GM18502 (cell line): ENCODE measurements around the gene IL17C.

Experiments
- ATAC-seq: cut with Tn5 transposase; IDR thresholded peaks from one replicate; pipeline ENCODE4 v1.9.1; 2021; ENCODE audit warnings: mild to moderate bottlenecking; ENCODE audit not compliant: unreplicated experiment, poor library complexity

Gene IL17C

DNA sequence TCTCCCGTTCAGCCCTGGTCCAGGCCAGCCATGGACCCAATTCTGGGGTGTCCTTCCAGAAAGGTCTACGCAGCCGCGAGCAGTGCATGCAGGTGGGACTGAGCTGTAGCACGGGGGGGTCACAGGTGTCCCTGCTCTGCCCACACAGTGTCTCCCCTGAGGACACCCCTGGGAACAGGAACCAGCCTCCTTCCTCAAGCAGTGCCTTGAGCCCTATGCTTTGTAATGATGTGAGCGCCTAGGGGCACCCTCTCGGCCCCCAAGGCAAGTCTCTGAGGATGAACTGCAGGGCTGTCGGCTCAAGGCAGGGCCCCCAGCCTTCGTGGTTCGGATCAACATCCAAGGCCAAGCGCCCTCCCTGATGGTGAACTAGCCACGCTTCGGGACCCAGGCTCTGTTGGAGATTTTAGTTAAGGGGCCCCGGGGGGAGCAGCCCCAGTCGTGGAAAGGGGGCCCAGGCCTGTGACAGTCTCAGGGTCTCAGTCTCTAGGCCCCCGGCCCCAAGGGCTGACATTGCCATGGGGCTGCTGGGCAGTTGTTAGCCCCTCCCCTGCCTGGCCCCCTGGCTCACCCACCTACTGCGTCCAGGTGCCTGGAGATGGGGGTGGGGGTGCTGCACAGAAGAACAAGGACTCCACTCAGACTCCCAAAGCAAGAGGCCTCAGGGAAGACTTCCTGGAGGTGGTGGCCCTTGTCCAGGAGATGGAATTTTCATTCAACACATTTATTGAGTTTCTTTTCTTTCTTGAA lies 2.3 kb downstream of the IL17C start:
- no peak for ATAC-seq

DNA sequence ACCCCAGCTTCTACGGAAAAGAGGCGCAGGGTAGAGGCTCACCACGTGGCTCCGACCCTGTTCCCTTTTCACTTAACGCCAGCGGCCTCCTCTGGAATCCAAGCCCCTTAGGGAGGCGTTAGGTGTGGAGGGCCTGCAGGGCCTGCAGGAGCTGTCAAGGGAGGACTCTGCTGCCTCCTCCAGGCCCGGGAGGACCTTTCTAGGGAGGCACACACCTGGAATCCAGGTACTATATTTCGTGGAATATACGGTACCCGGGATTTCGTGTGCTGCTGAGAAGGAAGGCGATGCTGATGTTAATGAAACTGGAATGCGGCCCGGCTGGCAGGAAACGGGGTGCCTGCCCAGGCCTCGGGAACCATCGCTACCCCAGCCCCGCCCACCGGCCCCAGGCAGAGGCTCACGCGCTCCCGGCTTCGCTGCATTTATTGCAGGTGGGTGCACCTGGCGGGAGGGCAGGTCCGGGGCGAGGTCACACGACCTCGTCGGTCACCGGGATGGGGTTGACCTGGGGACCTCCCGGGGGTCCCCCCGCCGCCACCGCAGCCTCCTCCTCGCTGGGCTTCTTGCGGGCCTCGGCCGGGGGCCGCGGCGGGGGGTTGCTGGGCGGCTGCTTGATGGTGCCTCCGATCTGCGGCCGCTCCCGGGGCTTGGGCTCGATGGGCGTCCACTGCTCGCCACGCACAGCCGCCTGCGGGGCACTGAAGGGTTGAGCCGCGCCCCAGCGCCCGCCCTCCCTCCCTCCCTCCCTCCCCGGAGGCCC lies 4.7 kb downstream of the IL17C start:
- no peak for ATAC-seq

DNA sequence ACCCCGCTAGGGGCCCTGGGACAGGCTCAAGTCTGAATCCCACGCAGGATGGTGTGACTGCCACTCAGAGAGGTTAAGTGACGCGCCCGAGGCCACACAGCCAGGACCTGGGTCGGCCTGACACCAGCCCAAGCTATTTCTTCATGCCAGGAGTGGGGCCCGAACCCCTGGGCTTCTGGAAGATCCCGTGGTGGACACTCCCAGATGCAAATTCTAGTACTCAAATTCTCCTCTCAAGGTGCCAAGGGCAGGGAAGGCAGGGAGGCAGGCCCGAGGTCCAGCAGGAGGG lies 5.2 kb downstream of the IL17C start:
- no peak for ATAC-seq

DNA sequence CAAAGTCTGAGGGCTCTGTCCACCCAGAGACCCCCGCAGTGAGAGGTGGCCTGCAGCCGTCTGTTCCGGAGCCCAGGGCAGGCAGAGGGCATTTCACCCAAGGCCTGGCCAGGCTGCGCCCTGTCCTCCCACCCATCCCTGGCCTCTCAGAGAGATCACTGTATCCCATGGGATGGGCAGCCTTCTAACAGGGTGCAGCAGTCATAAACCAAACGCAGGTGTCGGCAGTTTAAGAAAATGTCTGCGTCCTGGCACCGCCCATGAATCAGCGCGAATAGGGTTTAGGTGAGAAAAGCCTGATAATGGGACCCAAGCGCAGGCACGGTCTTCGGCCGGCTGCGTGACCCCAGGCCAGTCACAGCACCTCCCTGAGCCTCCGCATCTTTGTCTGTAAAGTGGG lies 7.1 kb downstream of the IL17C start:
- ATAC-seq: no peak

DNA sequence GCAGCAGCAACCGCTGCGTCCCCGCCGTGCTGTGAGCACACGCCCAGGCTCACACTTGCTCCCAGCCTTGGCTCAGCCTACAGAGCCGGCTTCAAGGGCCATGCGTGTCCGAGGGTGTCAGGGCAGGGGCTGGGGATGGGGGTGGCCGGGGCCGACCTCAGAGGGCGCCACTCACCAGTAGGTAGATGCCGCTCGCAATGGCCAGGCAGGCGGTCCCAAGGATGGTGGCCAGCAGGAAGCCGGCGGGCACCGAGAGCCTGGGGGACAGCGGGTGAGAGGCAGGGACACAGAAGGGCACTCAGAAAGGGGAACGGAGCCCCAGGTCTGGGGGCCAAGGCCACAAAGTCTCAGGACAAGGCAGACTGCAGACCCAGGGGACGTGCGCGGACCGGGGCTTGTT lies 7.6 kb downstream of the IL17C start:
- ATAC-seq: no peak

DNA sequence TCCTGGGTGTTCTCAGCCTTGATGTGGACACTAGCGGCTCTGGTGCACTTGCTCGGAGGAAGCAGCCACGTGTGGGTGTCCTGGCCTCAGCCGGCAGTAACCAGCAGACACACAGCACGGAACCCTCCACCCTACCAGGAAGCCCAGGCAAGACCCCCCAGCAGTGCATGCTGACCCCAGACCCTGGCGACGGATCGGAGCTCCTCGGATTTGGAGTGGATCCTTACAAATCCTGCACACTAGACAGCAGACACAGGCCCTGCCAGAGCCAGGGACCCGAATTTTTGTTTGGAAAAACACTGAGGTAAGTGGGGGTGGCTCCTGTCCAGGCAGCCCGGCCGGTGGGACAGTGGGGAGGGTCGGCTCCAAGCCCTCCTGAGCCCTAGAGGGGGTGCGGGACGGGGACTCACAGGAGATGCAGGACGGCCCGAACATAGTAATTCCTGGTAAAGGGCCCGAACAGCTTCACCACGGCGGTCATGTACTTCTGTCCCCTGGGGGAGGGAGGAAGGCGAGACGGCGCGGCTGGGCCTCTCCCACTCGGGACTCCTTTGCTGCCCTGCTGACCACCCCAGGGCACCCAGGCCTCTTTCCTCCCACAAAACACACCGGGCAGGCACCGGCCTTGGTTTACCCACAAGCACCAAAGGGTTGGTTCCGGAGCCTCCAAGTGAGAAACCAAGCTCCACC lies 8.1 kb downstream of the IL17C start:
- ATAC-seq: no peak

DNA sequence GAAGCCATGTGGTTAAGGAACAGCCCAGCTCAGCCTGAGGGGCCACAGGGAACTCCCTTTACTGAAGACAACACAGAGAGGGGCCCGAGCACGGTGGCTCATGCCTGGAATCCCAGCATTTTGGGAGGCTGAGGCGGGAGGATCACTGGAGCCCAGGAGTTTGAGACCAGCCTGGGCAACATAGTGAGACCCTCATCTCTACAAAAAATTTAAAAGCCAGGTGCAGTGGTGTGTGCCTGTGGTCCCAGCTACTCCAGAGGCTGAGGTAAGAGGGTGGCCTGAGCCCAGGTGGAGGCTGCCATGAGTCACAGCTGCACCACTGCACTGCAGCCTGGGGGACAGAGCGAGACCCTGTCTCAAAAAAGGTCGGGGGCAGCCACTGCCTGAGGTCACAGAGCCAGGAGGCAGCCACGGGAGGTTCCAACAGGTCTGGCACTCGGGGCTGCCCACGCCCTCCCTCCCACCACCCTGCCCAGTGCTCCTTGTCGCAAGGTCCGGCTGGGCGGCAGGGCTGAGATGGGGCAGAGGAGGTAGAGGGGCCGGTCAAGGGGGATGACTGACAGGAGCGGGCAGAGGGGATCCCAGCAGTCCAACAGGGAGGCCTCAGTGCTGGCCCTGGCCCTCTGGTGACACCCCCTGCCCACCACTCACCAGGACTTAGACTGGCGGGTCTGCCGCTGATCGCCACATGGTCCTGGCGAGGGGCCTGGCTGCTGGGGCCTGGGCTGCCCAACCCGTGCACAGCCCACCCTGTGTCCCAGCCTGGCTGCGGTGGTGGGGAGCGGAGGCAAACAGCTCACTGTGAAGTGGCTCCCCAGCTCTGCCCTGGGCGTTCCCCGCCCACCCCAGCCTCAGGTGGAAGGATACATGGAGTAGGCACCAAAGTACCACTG lies 9.1 kb downstream of the IL17C start:
- ATAC-seq: no peak

DNA sequence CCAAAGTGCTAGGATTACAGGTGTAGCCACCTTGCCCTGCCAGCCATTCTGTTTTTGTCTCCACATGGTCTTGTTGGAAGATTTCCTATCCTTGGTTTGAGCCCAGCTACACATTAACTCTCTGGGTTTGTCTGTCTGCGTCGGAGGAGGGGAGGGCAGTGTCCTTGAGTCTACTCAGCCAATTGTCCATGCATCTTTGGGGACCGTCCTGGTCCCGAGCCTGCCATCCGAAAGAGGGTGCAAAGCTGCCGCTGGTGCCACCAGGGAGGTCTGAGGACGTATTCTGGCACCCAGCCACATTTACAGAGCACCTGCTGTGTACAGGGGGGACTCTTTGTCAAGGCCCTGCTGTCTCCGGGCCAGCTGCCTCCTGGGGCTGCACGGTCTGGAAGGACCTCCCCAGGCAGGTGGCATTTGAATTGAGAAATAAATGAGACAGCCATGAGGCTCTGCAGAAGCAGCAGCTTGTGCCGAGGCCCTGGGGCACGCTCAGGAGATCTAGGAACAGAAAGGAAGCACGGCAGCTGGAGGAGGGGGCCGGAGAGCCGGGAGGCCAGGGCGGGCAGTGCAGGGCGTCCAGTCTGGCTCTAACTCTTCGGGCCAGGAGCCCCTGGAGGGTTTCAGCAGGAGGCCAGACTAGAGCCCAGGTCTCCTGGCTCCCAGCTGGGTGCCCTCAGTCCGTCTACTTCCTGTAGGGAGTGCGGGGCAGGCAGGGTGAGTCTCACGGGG lies 11.0 kb downstream of the IL17C start:
- ATAC-seq: no peak

DNA sequence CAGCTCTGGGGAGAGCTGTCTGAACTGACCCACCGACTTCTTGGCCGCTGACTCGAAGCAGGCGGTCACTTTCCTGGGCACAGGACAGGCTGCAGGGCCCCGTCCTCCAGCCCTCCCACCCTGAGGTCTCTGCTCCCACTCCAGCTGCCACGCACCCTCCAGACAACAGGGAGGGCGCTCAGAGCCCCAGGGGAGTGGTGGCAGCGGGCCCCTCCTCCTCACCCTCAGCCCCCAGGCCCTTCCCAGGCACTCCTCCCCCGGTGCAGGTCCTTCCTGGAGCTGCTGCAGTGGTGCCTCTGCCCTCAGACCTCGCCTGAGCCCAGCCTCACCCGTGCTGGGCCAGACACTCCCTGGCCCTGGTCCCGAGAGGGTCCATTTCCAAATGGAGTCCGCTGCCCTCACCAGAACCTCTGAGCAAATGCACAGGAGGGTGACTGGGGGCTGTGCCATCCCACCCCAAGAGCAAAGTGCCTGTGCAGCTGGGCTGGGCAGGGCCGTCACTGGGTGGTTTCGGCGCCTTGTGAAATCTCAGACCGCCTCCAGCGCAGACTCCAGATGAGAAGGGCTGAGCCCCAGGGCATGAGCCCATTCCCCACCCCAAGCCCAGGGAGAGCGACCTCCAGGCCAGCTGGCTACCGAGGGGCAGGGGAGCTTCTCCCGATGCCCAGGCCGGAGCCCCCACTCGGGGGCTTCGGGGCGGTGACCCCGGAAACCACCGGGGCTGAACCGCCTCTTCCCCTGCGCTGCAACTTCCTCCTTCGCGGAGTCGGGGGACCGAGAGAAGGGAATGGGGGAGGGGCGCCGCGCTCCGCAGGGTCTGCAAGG lies 11.8 kb downstream of the IL17C start:
- peak; percentile 14 for ATAC-seq

DNA sequence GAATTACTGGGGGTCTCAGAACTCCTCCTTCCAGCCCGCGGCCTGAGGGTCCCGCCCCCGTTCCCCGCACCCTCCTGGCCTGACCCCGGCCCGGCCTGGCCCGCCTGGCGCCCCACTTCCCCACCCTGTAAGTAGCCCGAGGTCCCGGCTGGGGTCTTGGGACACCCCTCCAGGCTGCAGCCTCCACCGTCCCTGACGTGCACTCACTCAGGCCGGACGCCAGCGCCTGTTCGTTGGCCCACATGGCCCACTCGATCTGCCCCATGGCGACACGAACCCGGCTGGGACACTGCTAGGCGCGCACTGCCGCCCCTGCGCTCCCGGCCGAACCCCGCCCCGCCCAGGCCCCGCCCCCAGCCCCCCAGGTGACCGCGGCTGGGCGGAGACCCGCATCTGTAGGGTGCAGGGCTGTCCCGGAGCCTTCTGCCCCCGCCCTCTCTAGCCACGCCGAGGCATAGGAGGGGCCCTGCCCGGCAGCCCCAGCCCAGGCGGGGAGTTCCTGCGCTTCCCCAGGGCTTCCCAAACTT lies 12.4 kb downstream of the IL17C start, which contains the start of gene CYBA:
Gene CYBA, minus strand, starts transcription at position 305 of the 527 bp plus-strand sequence. Its CDS starts 40 bp downstream, at position 265.
- ATAC-seq: peak; percentile 79

DNA sequence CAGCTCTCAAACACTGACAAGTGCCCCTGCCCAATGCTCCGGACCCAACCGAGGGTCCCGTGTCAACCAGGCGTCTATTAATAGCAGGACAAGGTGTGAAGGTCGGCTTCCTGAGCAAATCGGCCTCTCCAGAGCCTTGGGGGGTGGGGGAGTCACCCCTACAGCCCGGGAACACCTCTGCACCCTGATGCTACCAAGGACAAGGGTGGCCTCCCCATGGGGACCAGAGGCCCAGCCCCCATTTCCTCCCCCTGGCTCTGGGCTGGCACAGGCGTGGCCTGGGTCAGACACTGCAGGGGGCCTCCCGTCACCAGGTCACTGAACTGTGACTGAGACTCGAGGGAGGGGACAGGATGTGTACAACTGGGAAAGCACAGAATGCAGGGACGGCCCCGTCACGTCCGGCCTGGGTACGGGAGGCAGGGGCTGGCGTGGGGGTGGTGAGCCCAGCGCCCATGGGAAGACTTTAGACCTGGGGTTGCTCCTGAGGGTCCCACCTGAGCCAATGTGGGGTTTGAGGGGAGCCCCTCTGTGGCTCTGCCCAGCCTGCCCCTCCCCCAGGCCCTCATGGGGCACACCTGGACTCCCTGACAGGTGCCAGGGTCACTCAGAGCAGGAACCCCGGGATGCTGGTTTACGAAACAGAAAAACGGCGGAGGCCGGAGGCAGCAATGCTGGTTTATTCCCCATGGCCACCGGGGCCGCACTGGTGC lies 13.1 kb downstream of the IL17C start:
- ATAC-seq: peak; percentile 82

DNA sequence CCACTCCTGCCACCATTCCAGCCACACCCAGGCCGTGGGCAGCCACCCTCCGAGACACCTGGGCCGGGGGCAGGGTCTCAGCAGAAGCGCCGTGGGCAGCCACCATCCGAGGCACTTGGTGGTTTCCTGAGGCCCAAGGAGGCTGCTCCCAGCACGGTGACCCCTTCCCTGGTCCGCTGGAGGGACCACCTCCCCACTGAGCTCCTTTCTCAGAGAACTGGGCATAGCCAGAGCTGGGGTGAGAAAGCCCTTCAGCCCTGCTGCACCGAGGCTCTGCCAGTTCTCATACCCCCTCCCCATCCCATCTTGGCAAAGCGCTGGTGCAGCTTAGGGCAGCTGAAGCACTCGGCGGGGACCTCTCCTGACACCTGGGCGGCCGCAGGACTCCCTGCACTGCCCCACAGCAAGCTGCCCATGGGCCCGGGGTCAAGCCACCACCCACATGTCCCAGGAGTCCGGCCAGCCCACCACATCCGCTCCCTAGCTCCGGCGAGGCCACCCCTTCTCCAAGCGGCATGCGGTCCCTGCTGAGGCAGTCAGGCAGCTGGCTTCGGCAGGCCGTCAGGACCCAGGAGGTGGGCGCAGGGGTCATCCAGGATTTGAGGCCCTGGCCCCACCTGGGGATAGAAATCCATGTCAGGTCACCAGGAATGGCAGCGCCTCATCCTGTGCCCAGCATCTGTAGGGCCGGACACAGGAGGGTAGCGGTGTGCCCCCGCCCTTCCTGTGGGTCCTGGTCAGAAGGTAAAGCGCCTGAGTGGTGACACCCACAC lies 13.8 kb downstream of the IL17C start:
- no peak for ATAC-seq

DNA sequence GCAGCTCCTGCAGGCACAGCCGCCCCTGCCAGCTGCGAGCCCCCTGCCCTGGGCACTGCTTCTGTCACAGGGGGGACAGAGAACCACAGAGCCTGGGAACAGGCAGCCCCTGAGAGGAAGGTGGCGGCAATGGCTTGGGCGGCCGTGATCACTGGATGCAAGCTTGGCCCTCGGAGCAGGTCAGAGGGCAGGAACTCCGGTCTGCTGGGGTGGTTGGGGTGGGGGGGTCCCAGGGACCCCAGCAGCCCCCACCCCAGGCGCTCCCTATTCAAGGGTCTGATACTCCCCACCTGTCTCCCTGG lies 14.3 kb downstream of the IL17C start:
- ATAC-seq: no peak

DNA sequence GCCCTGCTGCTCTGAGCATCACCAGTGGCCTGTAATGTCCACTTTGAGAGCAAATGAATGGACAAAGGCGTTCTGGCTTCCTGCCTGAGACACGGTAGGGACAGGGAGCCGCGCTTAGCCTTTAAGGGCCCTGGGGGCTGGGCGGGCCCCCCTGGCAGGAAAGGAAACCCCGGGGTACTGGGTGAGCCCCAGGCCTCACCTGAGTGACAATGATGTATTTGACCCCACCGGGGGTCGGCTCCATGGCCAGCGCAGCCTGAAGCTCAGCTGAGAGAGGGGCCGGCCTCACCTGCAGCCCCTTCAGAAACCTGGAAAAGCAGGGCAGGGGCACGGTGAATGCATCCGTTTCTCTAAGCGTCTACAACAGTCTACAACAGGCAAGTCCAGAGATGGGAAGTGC lies 14.7 kb downstream of the IL17C start:
- ATAC-seq: no peak

DNA sequence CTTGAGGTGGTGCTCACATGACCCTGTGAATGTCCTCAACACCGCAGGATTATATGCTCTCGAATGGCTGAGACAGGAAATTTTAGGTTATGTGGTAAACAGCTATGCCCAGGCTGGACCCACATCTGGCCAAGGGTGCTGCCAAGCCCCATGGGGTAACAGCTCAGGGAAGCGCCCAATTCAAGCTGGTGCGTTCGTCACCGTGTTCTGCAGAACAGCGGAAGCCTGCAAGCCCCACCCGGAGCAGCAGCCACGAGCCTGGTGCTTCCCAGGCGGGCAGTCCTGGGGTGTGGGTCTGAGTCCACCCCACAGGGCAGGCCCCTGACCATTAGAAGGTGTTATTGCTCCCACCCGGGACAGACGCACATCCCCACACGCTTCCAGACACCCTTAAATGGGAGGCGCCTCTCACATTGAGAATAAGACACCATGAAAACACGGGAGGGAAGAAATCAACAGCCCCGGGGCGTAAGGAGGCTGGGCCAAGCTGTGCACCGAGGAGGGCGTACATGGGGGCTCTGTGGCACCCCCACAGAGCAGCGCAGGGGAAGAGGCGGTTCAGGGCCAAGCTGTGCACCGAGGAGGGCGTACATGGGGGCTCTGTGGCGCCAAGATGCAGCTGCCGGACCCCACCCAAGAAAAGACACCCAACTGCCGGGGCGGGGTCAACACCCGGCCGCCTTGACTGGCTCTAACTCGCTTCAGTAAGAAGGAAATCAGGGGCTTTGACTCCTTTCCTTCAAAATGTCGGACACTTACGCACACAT lies 15.4 kb downstream of the IL17C start:
- no peak for ATAC-seq

DNA sequence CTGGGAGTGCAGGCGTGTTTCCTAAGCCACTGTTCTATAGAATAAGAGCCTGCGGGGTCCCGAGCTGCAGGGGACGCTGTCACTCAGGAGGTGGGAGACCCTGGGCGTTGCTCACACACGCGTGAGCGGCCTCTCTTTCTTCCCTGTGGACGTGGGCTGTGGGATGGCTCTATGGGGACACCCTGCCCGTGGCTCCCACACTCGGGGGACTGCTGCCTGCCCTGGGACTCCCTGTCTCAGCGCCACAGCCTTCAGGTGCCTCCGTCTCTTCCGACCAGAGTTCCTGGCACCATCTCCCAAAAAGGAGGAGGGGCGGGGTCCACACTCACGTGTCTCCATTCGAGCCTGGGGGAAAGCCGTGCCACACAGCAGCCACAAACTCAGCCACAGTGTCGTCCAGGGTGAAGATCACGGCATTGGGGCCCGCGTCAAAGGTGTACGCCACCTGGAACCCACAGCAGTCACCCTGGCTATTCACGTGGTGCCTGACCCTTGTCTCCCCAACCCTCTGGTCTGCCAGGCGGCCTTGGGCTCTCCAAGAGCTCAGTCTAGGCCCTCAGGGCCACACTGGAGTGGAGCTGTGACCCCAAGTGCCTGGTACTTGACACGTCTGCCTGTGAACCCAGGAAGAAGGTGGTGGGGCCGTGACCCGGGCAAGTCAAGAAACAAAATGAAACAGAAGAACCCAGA lies 16.1 kb downstream of the IL17C start:
- no peak for ATAC-seq
